SU-DHL-6 (cell line): Measurements from ENCODE around the gene NHSL2.

ENCODE experiments used
- EZH2phosphoT487 ChIP-seq: fragments of 200-600 bp; sonication (generic), shearing (Covaris generic); conservative IDR thresholded peaks from 2 replicates; pipeline ENCODE4 v1.6.1; 2018; ENCODE audit warnings: mild to moderate bottlenecking, antibody characterized with exemption, low read length, moderate library complexity, mixed read lengths
- TF ChIP-seq, protein P1 (sequence below): fragments of 200-600 bp; sonication (generic); IDR thresholded peaks from one replicate; pipeline ENCODE4 v1.5.1; 2017; ENCODE audit warnings: antibody characterized with exemption, mild to moderate bottlenecking, low read length, moderate library complexity; ENCODE audit not compliant: insufficient read depth, poor library complexity, severe bottlenecking

DNA sequence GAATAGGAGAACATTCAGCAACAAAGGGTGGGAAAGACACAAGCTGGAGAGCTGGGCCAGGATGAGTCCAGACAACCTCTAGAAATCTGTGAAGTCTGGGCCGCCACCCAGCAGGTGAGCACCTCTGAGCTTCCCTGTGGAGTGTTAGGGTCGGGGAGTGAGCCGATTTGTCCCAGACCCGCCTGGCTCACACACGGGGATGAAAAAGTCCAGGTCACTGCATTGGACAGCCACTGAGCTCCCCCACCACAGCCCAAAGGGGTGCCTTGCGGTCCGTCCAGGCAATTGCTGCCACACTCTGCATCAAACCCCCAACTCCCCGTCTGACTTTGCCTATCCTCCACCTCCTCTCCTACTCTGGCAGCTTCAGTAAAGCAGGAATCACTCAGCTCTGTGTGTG, 38.7 kb downstream of the NHSL2 start:
- TF ChIP-seq, protein P1, sequence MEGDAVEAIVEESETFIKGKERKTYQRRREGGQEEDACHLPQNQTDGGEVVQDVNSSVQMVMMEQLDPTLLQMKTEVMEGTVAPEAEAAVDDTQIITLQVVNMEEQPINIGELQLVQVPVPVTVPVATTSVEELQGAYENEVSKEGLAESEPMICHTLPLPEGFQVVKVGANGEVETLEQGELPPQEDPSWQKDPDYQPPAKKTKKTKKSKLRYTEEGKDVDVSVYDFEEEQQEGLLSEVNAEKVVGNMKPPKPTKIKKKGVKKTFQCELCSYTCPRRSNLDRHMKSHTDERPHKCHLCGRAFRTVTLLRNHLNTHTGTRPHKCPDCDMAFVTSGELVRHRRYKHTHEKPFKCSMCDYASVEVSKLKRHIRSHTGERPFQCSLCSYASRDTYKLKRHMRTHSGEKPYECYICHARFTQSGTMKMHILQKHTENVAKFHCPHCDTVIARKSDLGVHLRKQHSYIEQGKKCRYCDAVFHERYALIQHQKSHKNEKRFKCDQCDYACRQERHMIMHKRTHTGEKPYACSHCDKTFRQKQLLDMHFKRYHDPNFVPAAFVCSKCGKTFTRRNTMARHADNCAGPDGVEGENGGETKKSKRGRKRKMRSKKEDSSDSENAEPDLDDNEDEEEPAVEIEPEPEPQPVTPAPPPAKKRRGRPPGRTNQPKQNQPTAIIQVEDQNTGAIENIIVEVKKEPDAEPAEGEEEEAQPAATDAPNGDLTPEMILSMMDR = no peak
- TF ChIP-seq EZH2phosphoT487 = no peak
